HepG2 (cell line): ENCODE measurements around the gene CCDC106. TPM values are rescaled to one million over a fixed set of nuclear protein-coding genes. Genes with fewer than 3 reads are reported as not detected.
A peak's percentile ranks its signal among the peaks of the same experiment; 100 is the strongest.

Experiments
- ATAC-seq: fragments of 200-7000 bp; cut with Tn5 transposase; 3 replicates; pipeline ENCODE4 v1.9.1; 2020; ENCODE audit warnings: mild to moderate bottlenecking, moderate library complexity
- BruUV-seq: library from RNA; stranded (reverse); fragments of 400-500 nt; replicated peaks from 2 replicates; lab custom pipeline; 2021; lab: Mats Ljungman, UMichigan
- CTCF ChIA-PET: fragments of 300-600 bp; formaldehyde crosslinking; extraction: SDS; loops from one replicate; lab custom pipeline; 2021; ENCODE audit warnings: low total read pairs, inconsistent platforms, low intra/inter-chr PET ratio; lab: Yijun Ruan, JAX
- POLR2A ChIA-PET: fragments of 350-600 bp; sonication (Branson Sonifier 250); formaldehyde crosslinking; loops from one replicate; lab custom pipeline; 2020; ENCODE audit warnings: antibody characterized with exemption, inconsistent platforms; lab: Yijun Ruan, JAX
- DNase-seq: peaks from one replicate; pipeline ENCODE4 v3.0.0-alpha.2; 2015; ENCODE audit warnings: low spot score
- FAIRE-seq: peaks from 3 replicates; lab custom pipeline; 2011; peaks lifted over from hg19 to GRCh38; lab: Jason Lieb, UNC
- H2AFZ ChIP-seq: one replicate; pipeline ENCODE4 v1.6.1; 2011; ENCODE audit warnings: low read length, inconsistent platforms
- H3K27ac ChIP-seq: fragments of 300-600 bp; 3 replicates; pipeline ENCODE4 v1.8.0; 2011; ENCODE audit warnings: mixed run types, mild to moderate bottlenecking, mixed read lengths, low read length, inconsistent platforms; ENCODE audit not compliant: insufficient read depth; ENCODE audit errors: extremely low read length
- H3K27me3 ChIP-seq, 2 experiments: fragments of 200-600 bp in 1 of 2; 2 replicates in 1 of 2; 3 replicates in 1 of 2; pipeline versions ENCODE4 v1.6.0 to v1.8.0; 2011; ENCODE audit warnings: low read length in 2 of 2, mild to moderate bottlenecking in 2 of 2, moderate library complexity in 2 of 2, inconsistent platforms in 1 of 2; ENCODE audit not compliant: insufficient read depth in 2 of 2, control insufficient read depth in 1 of 2
- H3K36me3 ChIP-seq, 2 experiments: fragments of 200-600 bp in 1 of 2; replicated peaks in 1 of 2; 2 replicates in 1 of 2; 3 replicates in 1 of 2; pipeline versions ENCODE4 v1.5.1 to v1.8.0; 2011; ENCODE audit warnings: low read length in 2 of 2, inconsistent platforms in 1 of 2; ENCODE audit not compliant: insufficient read depth in 2 of 2, control insufficient read depth in 1 of 2
- H3K4me1 ChIP-seq: 2 replicates; pipeline ENCODE4 v1.5.1; 2012; ENCODE audit warnings: low read length, inconsistent platforms; ENCODE audit not compliant: insufficient read depth
- H3K4me2 ChIP-seq: 2 replicates; pipeline ENCODE4 v1.6.0; 2011; ENCODE audit warnings: low read depth, low read length, inconsistent platforms
- H3K4me3 ChIP-seq, 3 experiments: fragments of 200-600 bp in 1 of 3; sonication (generic), shearing (Covaris generic) in 1 of 3; replicated peaks in 1 of 3; 2 replicates each; pipeline ENCODE4 v1.5.1; 2011 to 2016; ENCODE audit warnings: low read length in 3 of 3, inconsistent platforms in 2 of 3, low read depth in 2 of 3, mild to moderate bottlenecking in 2 of 3, control low read depth in 1 of 3, mixed read lengths in 1 of 3; ENCODE audit not compliant: insufficient read depth in 1 of 3
- H3K79me2 ChIP-seq: one replicate; pipeline ENCODE4 v1.6.1; 2011; ENCODE audit warnings: low read length, inconsistent platforms; ENCODE audit not compliant: insufficient read depth
- H3K9ac ChIP-seq: 2 replicates; pipeline ENCODE4 v1.6.0; 2011; ENCODE audit warnings: mild to moderate bottlenecking, low read depth, low read length, inconsistent platforms; ENCODE audit not compliant: insufficient read depth
- H3K9me3 ChIP-seq: 2 replicates; pipeline ENCODE4 v1.5.1; 2012; ENCODE audit warnings: mild to moderate bottlenecking, low read length
- H4K20me1 ChIP-seq: 2 replicates; pipeline ENCODE4 v1.6.0; 2011; ENCODE audit warnings: inconsistent platforms, mild to moderate bottlenecking, low read length, moderate library complexity; ENCODE audit not compliant: insufficient read depth
- DNMT1 ChIP-seq: sonication (generic); formaldehyde crosslinking; IDR thresholded peaks from 2 replicates; pipeline ENCODE4 v1.5.1; 2020; ENCODE audit warnings: mild to moderate bottlenecking, missing genetic modification reagents
- NFE2 ChIP-seq: sonication (generic); formaldehyde crosslinking; IDR thresholded peaks from 2 replicates; pipeline ENCODE4 v1.4.0; 2020; ENCODE audit warnings: missing genetic modification reagents
- ZNF446 ChIP-seq: sonication (generic); formaldehyde crosslinking; IDR thresholded peaks from 2 replicates; pipeline ENCODE4 v1.5.0; 2020; ENCODE audit warnings: mild to moderate bottlenecking, missing genetic modification reagents
- WGBS: methylation state at CpG from one replicate; pipeline ENCODE4 v1.1.6; 2017; ENCODE audit warnings: low lambda C conversion rate; 5-methylcytosine and 5-hydroxymethylcytosine counted together
- in situ Hi-C: cut with HindIII; loops from 2 replicates; pipeline ENCODE4 v1.10.0; 2017; ENCODE audit warnings: low pct_unique_long_range_greater_than_20kb; ENCODE audit not compliant: extremely low pct_ligation_motif_present
- intact Hi-C: fragments of 100-400 bp; cut with micrococcal nuclease; formaldehyde crosslinking; loops from one replicate; pipeline ENCODE4 v1.10.0; 2022; ENCODE audit not compliant: unreplicated experiment
- polyA plus RNA-seq, 8 experiments: library from polyadenylated mRNA; depleted of rRNA in 3 of 8; stranded (reverse) in 7 of 8; unstranded in 1 of 8; fragments of >200 nt; fragmentation: Illumina TruSeq in 4 of 8; extraction: Trizol in 4 of 8; gene quantifications; 2 replicates each; pipeline versions ENCODE4 v1.2.1 to v1.2.3, GENCODE V29; 2011 to 2016; ENCODE audit warnings: low read depth in 4 of 8, missing spikeins in 1 of 8, mixed read lengths in 1 of 8; ENCODE audit not compliant: insufficient read depth in 1 of 8
- total RNA-seq, 5 experiments: library from RNA; depleted of rRNA; stranded (reverse); fragments of >200 nt; fragmentation: Illumina TruSeq; extraction: Trizol; gene quantifications; 2 replicates each; pipeline ENCODE4 v1.2.3, GENCODE V29; 2016; ENCODE audit warnings: low read depth in 1 of 5
- TF ChIP-seq, protein P1 (sequence below), 2 experiments: fragments of 450-650 bp in 1 of 2; sonication (generic) in 1 of 2; formaldehyde crosslinking in 1 of 2; IDR thresholded peaks; 2 replicates each; pipeline versions ENCODE4 v1.6.1 to v1.8.0; 2016 to 2022; ENCODE audit warnings: antibody characterized with exemption in 1 of 2, mild to moderate bottlenecking in 1 of 2, missing genetic modification reagents in 1 of 2

The CCDC106 gene
- total and polyA plus RNA-seq, 2 of the 13 experiments (the other 11 are each of a cell fraction or from before 2014, with no cell fraction given): 4.7 to 8.8 TPM

DNA sequence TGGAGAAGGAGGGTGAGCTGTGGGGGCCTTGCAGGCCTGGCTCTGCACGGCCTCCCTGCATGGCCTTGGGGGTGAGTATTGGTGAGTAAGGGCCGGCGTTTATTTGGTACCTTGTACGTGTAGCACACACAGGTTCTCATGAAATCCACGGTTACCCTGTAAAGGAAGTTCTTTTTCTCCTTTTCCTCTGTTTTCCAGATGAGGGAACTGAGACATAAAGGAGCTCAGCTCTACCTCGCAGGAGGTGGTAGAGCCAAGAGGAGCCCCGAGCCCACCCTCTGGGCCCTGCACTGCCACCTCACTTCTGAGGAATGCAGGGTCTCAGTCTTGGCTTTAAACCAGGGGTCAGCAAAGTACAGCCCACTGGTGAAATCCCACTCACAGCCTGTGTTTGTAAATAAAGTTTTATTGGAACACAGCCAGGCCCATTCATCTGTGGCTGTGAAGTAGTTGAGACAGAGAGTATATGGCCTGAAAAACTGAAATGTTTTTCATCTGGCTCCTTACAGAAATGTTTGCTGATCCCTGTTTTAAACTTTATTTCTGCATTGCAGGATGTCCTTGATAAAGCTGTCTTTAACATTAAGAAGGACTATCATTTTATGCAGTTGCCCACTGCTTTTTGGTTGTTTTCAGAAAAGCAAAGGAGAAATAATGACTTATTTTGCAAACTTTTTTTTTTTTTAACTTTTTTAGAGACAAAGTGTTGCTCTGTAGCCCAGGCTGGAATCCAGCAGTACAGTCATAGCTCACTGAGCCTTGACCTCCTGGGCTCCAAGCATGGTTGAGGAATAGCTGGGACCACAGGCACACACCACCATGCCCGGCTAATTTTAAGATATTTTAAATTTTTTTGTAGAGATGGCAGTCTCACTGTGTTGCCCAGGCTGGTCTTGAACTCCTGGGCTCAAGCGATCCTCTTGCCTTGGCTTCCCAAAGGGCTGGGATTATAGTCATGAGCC, 33.4 kb downstream of the CCDC106 start:
- no peak for FAIRE-seq
- WGBS: 87% methylated on average over 9 of the region's 9 CpGs
- DNase-seq: no peak
- intact Hi-C loops: no loop called here
- Histone ChIP-seq H3K4me3 (no peak overlapping the region), H3K9me3 (no peaks in the 10 kb centered on the region), H4K20me1 (no peaks in the 10 kb centered on the region; the same call in 1 of the 2 replicates), H3K79me2 (peaks cover 67% of the 10 kb centered on the region), H3K27me3 (no peaks in the 10 kb centered on the region), H2AFZ (no peak overlapping the region)
- POLR2A ChIA-PET: interaction anchor here (1.2 kb wide), 1 partner anchor 27 kb away, joined by 4 read pairs; no protein-coding TSS in a partner anchor
- no TSS peak for BruUV-seq
- TF ChIP-seq, protein P1, sequence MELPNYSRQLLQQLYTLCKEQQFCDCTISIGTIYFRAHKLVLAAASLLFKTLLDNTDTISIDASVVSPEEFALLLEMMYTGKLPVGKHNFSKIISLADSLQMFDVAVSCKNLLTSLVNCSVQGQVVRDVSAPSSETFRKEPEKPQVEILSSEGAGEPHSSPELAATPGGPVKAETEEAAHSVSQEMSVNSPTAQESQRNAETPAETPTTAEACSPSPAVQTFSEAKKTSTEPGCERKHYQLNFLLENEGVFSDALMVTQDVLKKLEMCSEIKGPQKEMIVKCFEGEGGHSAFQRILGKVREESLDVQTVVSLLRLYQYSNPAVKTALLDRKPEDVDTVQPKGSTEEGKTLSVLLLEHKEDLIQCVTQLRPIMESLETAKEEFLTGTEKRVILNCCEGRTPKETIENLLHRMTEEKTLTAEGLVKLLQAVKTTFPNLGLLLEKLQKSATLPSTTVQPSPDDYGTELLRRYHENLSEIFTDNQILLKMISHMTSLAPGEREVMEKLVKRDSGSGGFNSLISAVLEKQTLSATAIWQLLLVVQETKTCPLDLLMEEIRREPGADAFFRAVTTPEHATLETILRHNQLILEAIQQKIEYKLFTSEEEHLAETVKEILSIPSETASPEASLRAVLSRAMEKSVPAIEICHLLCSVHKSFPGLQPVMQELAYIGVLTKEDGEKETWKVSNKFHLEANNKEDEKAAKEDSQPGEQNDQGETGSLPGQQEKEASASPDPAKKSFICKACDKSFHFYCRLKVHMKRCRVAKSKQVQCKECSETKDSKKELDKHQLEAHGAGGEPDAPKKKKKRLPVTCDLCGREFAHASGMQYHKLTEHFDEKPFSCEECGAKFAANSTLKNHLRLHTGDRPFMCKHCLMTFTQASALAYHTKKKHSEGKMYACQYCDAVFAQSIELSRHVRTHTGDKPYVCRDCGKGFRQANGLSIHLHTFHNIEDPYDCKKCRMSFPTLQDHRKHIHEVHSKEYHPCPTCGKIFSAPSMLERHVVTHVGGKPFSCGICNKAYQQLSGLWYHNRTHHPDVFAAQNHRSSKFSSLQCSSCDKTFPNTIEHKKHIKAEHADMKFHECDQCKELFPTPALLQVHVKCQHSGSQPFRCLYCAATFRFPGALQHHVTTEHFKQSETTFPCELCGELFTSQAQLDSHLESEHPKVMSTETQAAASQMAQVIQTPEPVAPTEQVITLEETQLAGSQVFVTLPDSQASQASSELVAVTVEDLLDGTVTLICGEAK (IDR thresholded peaks at IDR 0.05): peak; percentile 66
- TF ChIP-seq, protein P1 (CRISPR knock-in tag; IDR thresholded peaks at IDR 0.05): peak; percentile 99
- TF ChIP-seq NFE2: no peak
- TF ChIP-seq ZNF446 (CRISPR knock-in tag): no peak
- no peak for TF ChIP-seq DNMT1 (CRISPR knock-in tag)
- TF ChIP-seq, all 625 proteins: peak for 1
- in situ Hi-C loops: no loop called here
- peaks cover 28 to 65% of the 10 kb centered on the region in 2 experiments for H3K36me3 ChIP-seq
- H3K4me2 ChIP-seq: no peak overlapping the region
- peaks cover 81% of the 10 kb centered on the region for H3K4me1 ChIP-seq
- peak overlapping the region; percentile 49 for H3K27ac ChIP-seq
- CTCF ChIA-PET: no interaction called here
- ATAC-seq: no peak
- H3K9ac ChIP-seq: no peak overlapping the region
